Kidney (tissue), 14 donors: Measurements from ENCODE around the gene ASB6. TPM values are rescaled to one million over a fixed set of nuclear protein-coding genes. Genes with fewer than 3 reads are reported as not detected.

ENCODE experiments used
- DNase-seq, 5 donors: peaks; one replicate each; pipeline ENCODE4 v3.0.0-alpha.2; 2013 to 2020
- FAIRE-seq: peaks from 2 replicates; lab custom pipeline; 2012; peaks lifted over from hg19 to GRCh38; lab: Jason Lieb, UNC
- H3K27ac ChIP-seq, 2 donors: one replicate each; pipeline ENCODE4 v1.7.0; 2013; ENCODE audit warnings: low read depth in 2 of 2, low read length in 2 of 2, inconsistent platforms in 1 of 2
- H3K27me3 ChIP-seq: one replicate; pipeline ENCODE4 v1.7.1; 2013; ENCODE audit warnings: low read length, inconsistent platforms; ENCODE audit not compliant: control insufficient read depth, insufficient read depth
- H3K36me3 ChIP-seq, 3 donors: one replicate each; pipeline versions ENCODE4 v1.7.0 to v1.7.1; 2013; ENCODE audit warnings: low read length in 3 of 3, control low read depth in 1 of 3, inconsistent platforms in 1 of 3; ENCODE audit not compliant: insufficient read depth in 3 of 3, control insufficient read depth in 2 of 3
- H3K4me1 ChIP-seq, 3 donors: one replicate each; pipeline versions ENCODE4 v1.7.0 to v1.7.1; 2013; ENCODE audit warnings: low read length in 3 of 3, inconsistent platforms in 1 of 3, low read depth in 1 of 3; ENCODE audit not compliant: control insufficient read depth in 2 of 3, insufficient read depth in 2 of 3
- H3K4me3 ChIP-seq, 3 donors: one replicate each; pipeline versions ENCODE4 v1.7.0 to v1.8.1; 2013; ENCODE audit warnings: low read length in 3 of 3, control low read depth in 1 of 3, inconsistent platforms in 1 of 3
- H3K9ac ChIP-seq, 3 donors: one replicate each; pipeline versions ENCODE4 v1.7.0 to v1.7.1; 2013; ENCODE audit warnings: low read length in 3 of 3, control low read depth in 1 of 3, inconsistent platforms in 1 of 3
- H3K9me3 ChIP-seq, 3 donors: one replicate each; pipeline versions ENCODE4 v1.7.0 to v1.7.1; 2013; ENCODE audit warnings: low read length in 3 of 3, control low read depth in 1 of 3, inconsistent platforms in 1 of 3; ENCODE audit not compliant: control insufficient read depth in 2 of 3, insufficient read depth in 1 of 3
- CTCF ChIP-seq: IDR thresholded peaks from 3 replicates; pipeline ENCODE4 v1.5.1; 2012; ENCODE audit warnings: mild to moderate bottlenecking, moderate library complexity, borderline replicate concordance; ENCODE audit not compliant: insufficient read depth; ENCODE audit errors: extremely low read depth
- intact Hi-C: fragments of 100-400 bp; cut with DNase I; formaldehyde crosslinking; loops from one replicate; pipeline ENCODE4 v1.11.1; 2022
- polyA plus RNA-seq: library from polyadenylated mRNA; stranded (reverse); fragments of 350-450 nt; fragmentation: Illumina TruSeq; extraction: RNeasy Lipid Tissue Mini Kit (QIAGEN cat#74804); gene quantifications from one replicate; pipeline ENCODE4 v1.2.3, GENCODE V29; 2014; ENCODE audit warnings: low read depth, low replicate concordance; ENCODE audit not compliant: insufficient read depth
- total RNA-seq: library from RNA; stranded (reverse); fragmentation: NEBNext Ultra II Directional; extraction: Animal tissue kit (Norgen Biotek cat#: 25700); gene quantifications from one replicate; pipeline ENCODE4 v1.2.1, GENCODE V29; 2021
- donor health status: control.
- donor health status: control.
- donor health status: control.
- donor health status: control.
- donor health status: control.
- donor health status: DM: yes; HTN: yes; CAD: no.
- donor health status: Normal renal cell carcinoma (clear cell type).

ASB6 gene
- total and polyA plus RNA-seq, 2 donors from 2014 or later, result 18.1 to 22.5 TPM

- DNase-seq, result no peak
- Histone ChIP-seq H3K9me3 (no peaks in the 10 kb centered on the region), H3K36me3 (no peaks in the 10 kb centered on the region), H3K4me3 (no peak overlapping the region), H3K9ac (no peak overlapping the region), H3K27me3 (no peaks in the 10 kb centered on the region), H3K27ac (no peak overlapping the region), H3K4me1 (no peaks in the 10 kb centered on the region)
- FAIRE-seq, result no peak
- intact Hi-C loops, result no loop called here
- no peak for TF ChIP-seq CTCF
Observed at GRCh38 chr9:129666575-129666974, 24.6 kb upstream of the ASB6 start.

- Histone ChIP-seq H3K27ac (no peak overlapping the region), H3K9ac (no peak overlapping the region), H3K4me1 (no peaks in the 10 kb centered on the region), H3K9me3 (no peaks in the 10 kb centered on the region), H3K36me3 (no peaks in the 10 kb centered on the region), H3K27me3 (no peaks in the 10 kb centered on the region), H3K4me3 (no peak overlapping the region)
- DNase-seq (peak in 1 of 5 donors; percentile 70), FAIRE-seq (no peak)
- intact Hi-C loops, result no loop called here
- TF ChIP-seq CTCF, result no peak
Observed at GRCh38 chr9:129665814-129666520, 24.0 kb upstream of the ASB6 start.

GRCh38 chr9:129665389-129665775 is 23.4 kb upstream of the ASB6 start, which contains the start of gene PRRX2:
PRRX2 (plus strand) TSS chr9:129665647; CDS start chr9:129665868, 221 bp downstream.
- H3K9ac ChIP-seq, result no peak within 1 kb of the TSS
- DNase-seq (peak in 4 of 5 donors; percentile 68 to 76 (median 72)), FAIRE-seq (no peak)
- peak within 1 kb of the TSS; percentile 11 to 29 (median 24) for H3K4me3 ChIP-seq
- no peaks in the 10 kb centered on the region for H3K4me1 ChIP-seq
- intact Hi-C loops, result no loop called here
- no peaks in the 10 kb centered on the region for H3K27me3 ChIP-seq
- no peaks in the 10 kb centered on the region for H3K36me3 ChIP-seq
- no peak for TF ChIP-seq CTCF
- H3K9me3 ChIP-seq, result no peaks in the 10 kb centered on the region
- H3K27ac ChIP-seq, result no peak within 1 kb of the TSS
